HepG2 (cell line): ENCODE data around the gene SLC7A10. TPM values are rescaled to one million over a fixed set of nuclear protein-coding genes. Genes with fewer than 3 reads are reported as not detected.

Source experiments
- ATAC-seq: fragments of 200-7000 bp; cut with Tn5 transposase; 3 replicates; pipeline ENCODE4 v1.9.1; 2020; ENCODE audit warnings: mild to moderate bottlenecking, moderate library complexity
- BruUV-seq: library from RNA; stranded (reverse); fragments of 400-500 nt; replicated peaks from 2 replicates; lab custom pipeline; 2021; lab: Mats Ljungman, UMichigan
- CTCF ChIA-PET: fragments of 300-600 bp; formaldehyde crosslinking; extraction: SDS; loops from one replicate; lab custom pipeline; 2021; ENCODE audit warnings: low total read pairs, inconsistent platforms, low intra/inter-chr PET ratio; lab: Yijun Ruan, JAX
- POLR2A ChIA-PET: fragments of 350-600 bp; sonication (Branson Sonifier 250); formaldehyde crosslinking; loops from one replicate; lab custom pipeline; 2020; ENCODE audit warnings: antibody characterized with exemption, inconsistent platforms; lab: Yijun Ruan, JAX
- DNase-seq: peaks from one replicate; pipeline ENCODE4 v3.0.0-alpha.2; 2015; ENCODE audit warnings: low spot score
- FAIRE-seq: peaks from 3 replicates; lab custom pipeline; 2011; peaks lifted over from hg19 to GRCh38; lab: Jason Lieb, UNC
- H2AFZ ChIP-seq: one replicate; pipeline ENCODE4 v1.6.1; 2011; ENCODE audit warnings: low read length, inconsistent platforms
- H3K27ac ChIP-seq: fragments of 300-600 bp; 3 replicates; pipeline ENCODE4 v1.8.0; 2011; ENCODE audit warnings: mixed run types, mild to moderate bottlenecking, mixed read lengths, low read length, inconsistent platforms; ENCODE audit not compliant: insufficient read depth; ENCODE audit errors: extremely low read length
- H3K27me3 ChIP-seq, 2 experiments: fragments of 200-600 bp in 1 of 2; 2 replicates in 1 of 2; 3 replicates in 1 of 2; pipeline versions ENCODE4 v1.6.0 to v1.8.0; 2011; ENCODE audit warnings: low read length in 2 of 2, mild to moderate bottlenecking in 2 of 2, moderate library complexity in 2 of 2, inconsistent platforms in 1 of 2; ENCODE audit not compliant: insufficient read depth in 2 of 2, control insufficient read depth in 1 of 2
- H3K36me3 ChIP-seq, 2 experiments: fragments of 200-600 bp in 1 of 2; replicated peaks in 1 of 2; 2 replicates in 1 of 2; 3 replicates in 1 of 2; pipeline versions ENCODE4 v1.5.1 to v1.8.0; 2011; ENCODE audit warnings: low read length in 2 of 2, inconsistent platforms in 1 of 2; ENCODE audit not compliant: insufficient read depth in 2 of 2, control insufficient read depth in 1 of 2
- H3K4me1 ChIP-seq: 2 replicates; pipeline ENCODE4 v1.5.1; 2012; ENCODE audit warnings: low read length, inconsistent platforms; ENCODE audit not compliant: insufficient read depth
- H3K4me2 ChIP-seq: 2 replicates; pipeline ENCODE4 v1.6.0; 2011; ENCODE audit warnings: low read depth, low read length, inconsistent platforms
- H3K4me3 ChIP-seq, 3 experiments: fragments of 200-600 bp in 1 of 3; sonication (generic), shearing (Covaris generic) in 1 of 3; replicated peaks in 1 of 3; 2 replicates each; pipeline ENCODE4 v1.5.1; 2011 to 2016; ENCODE audit warnings: low read length in 3 of 3, inconsistent platforms in 2 of 3, low read depth in 2 of 3, mild to moderate bottlenecking in 2 of 3, control low read depth in 1 of 3, mixed read lengths in 1 of 3; ENCODE audit not compliant: insufficient read depth in 1 of 3
- H3K79me2 ChIP-seq: one replicate; pipeline ENCODE4 v1.6.1; 2011; ENCODE audit warnings: low read length, inconsistent platforms; ENCODE audit not compliant: insufficient read depth
- H3K9ac ChIP-seq: 2 replicates; pipeline ENCODE4 v1.6.0; 2011; ENCODE audit warnings: mild to moderate bottlenecking, low read depth, low read length, inconsistent platforms; ENCODE audit not compliant: insufficient read depth
- H3K9me3 ChIP-seq: 2 replicates; pipeline ENCODE4 v1.5.1; 2012; ENCODE audit warnings: mild to moderate bottlenecking, low read length
- H4K20me1 ChIP-seq: 2 replicates; pipeline ENCODE4 v1.6.0; 2011; ENCODE audit warnings: inconsistent platforms, mild to moderate bottlenecking, low read length, moderate library complexity; ENCODE audit not compliant: insufficient read depth
- ETV6 ChIP-seq: sonication (generic); formaldehyde crosslinking; conservative IDR thresholded peaks from 2 replicates; pipeline ENCODE4 v1.4.0; 2020; ENCODE audit warnings: missing genetic modification reagents
- KDM1A ChIP-seq: IDR thresholded peaks from 2 replicates; pipeline ENCODE4 v1.6.1; 2016; ENCODE audit warnings: missing compliant biosample characterization
- MED8 ChIP-seq: sonication (generic); formaldehyde crosslinking; IDR thresholded peaks from 2 replicates; pipeline ENCODE4 v1.8.1; 2023; ENCODE audit warnings: mild to moderate bottlenecking, missing genetic modification reagents; ENCODE audit not compliant: insufficient replicate concordance
- NFKB2 ChIP-seq: sonication (generic); formaldehyde crosslinking; IDR thresholded peaks from 2 replicates; pipeline ENCODE4 v1.4.0; 2020; ENCODE audit warnings: missing genetic modification reagents, borderline replicate concordance
- NONO ChIP-seq, 2 experiments: fragments of 450-650 bp in 1 of 2; sonication (generic) in 1 of 2; formaldehyde crosslinking in 1 of 2; IDR thresholded peaks in 1 of 2; conservative IDR thresholded peaks in 1 of 2; 2 replicates each; pipeline versions ENCODE4 v1.6.1 to v1.8.0; 2017 to 2022; ENCODE audit warnings: mild to moderate bottlenecking in 1 of 2, missing genetic modification reagents in 1 of 2, moderate library complexity in 1 of 2
- SIX4 ChIP-seq: sonication (generic); formaldehyde crosslinking; IDR thresholded peaks from 2 replicates; pipeline ENCODE4 v1.4.0; 2020; ENCODE audit warnings: missing genetic modification reagents
- TBP ChIP-seq: sonication (generic); formaldehyde crosslinking; IDR thresholded peaks from 2 replicates; pipeline ENCODE4 v1.5.0; 2020; ENCODE audit warnings: missing genetic modification reagents
- ZNF274 ChIP-seq: sonication (generic); formaldehyde crosslinking; IDR thresholded peaks from 2 replicates; pipeline ENCODE4 v1.5.1; 2020; ENCODE audit warnings: mild to moderate bottlenecking, missing genetic modification reagents
- ZNF629 ChIP-seq: sonication (generic); formaldehyde crosslinking; conservative IDR thresholded peaks from 2 replicates; pipeline ENCODE4 v1.5.0; 2020; ENCODE audit warnings: missing genetic modification reagents
- WGBS: methylation state at CpG from one replicate; pipeline ENCODE4 v1.1.6; 2017; ENCODE audit warnings: low lambda C conversion rate; 5-methylcytosine and 5-hydroxymethylcytosine counted together
- in situ Hi-C: cut with HindIII; loops from 2 replicates; pipeline ENCODE4 v1.10.0; 2017; ENCODE audit warnings: low pct_unique_long_range_greater_than_20kb; ENCODE audit not compliant: extremely low pct_ligation_motif_present
- intact Hi-C: fragments of 100-400 bp; cut with micrococcal nuclease; formaldehyde crosslinking; loops from one replicate; pipeline ENCODE4 v1.10.0; 2022; ENCODE audit not compliant: unreplicated experiment
- polyA plus RNA-seq, 8 experiments: library from polyadenylated mRNA; depleted of rRNA in 3 of 8; stranded (reverse) in 7 of 8; unstranded in 1 of 8; fragments of >200 nt; fragmentation: Illumina TruSeq in 4 of 8; extraction: Trizol in 4 of 8; gene quantifications; 2 replicates each; pipeline versions ENCODE4 v1.2.1 to v1.2.3, GENCODE V29; 2011 to 2016; ENCODE audit warnings: low read depth in 4 of 8, missing spikeins in 1 of 8, mixed read lengths in 1 of 8; ENCODE audit not compliant: insufficient read depth in 1 of 8
- total RNA-seq, 5 experiments: library from RNA; depleted of rRNA; stranded (reverse); fragments of >200 nt; fragmentation: Illumina TruSeq; extraction: Trizol; gene quantifications; 2 replicates each; pipeline ENCODE4 v1.2.3, GENCODE V29; 2016; ENCODE audit warnings: low read depth in 1 of 5
- TF ChIP-seq, protein P1 (sequence below): IDR thresholded peaks from 2 replicates; pipeline ENCODE4 v1.4.0; 2020; ENCODE audit warnings: mild to moderate bottlenecking, missing genetic modification reagents
- TF ChIP-seq, protein P2 (sequence below): sonication (generic); formaldehyde crosslinking; IDR thresholded peaks from 2 replicates; pipeline ENCODE4 v1.8.1; 2023; ENCODE audit warnings: mild to moderate bottlenecking, moderate library complexity, missing genetic modification reagents
- TF ChIP-seq, protein P3 (sequence below): IDR thresholded peaks from 2 replicates; pipeline ENCODE4 v1.6.1; 2012; ENCODE audit warnings: inconsistent platforms
- TF ChIP-seq, protein P4 (sequence below): sonication (generic); formaldehyde crosslinking; IDR thresholded peaks from 2 replicates; pipeline ENCODE4 v1.8.0; 2022; ENCODE audit warnings: mild to moderate bottlenecking, missing genetic modification reagents
- TF ChIP-seq, protein P5 (sequence below): sonication (generic); formaldehyde crosslinking; IDR thresholded peaks from 2 replicates; pipeline ENCODE4 v1.4.0; 2020; ENCODE audit warnings: missing genetic modification reagents, mild to moderate bottlenecking, borderline replicate concordance
- TF ChIP-seq, protein P6 (sequence below): IDR thresholded peaks from 2 replicates; pipeline ENCODE4 v1.6.1; 2016

SLC7A10 gene
- total and polyA plus RNA-seq, 2 of the 13 experiments (the other 11 are each of a cell fraction or from before 2014, with no cell fraction given): 1.1 to 2.2 TPM

DNA sequence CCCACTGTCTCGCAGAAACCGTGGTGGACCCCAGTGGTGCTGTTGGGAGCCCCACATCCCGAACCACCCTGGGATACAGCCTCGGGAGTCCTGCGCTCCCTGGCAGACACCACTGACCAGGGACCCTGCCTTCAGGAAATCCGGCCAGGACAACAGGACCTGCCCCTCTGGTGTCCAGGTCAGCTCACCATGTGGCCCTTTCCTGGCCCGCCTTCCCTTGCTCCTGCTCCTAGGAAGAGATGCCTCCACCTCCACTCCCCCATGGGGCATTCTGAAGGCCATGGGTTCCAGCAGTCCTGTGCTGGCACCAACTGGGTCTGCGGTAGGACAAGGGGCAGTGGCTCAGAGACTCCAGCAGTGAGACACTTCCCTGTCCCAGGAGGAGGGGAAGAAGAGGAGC, 22.5 kb upstream of the SLC7A10 start:
- no peak for DNase-seq
- WGBS: 24% methylated on average over 6 of the region's 8 CpGs
- TF ChIP-seq KDM1A (CRISPR knock-in tag) (no peak), ZNF629 (CRISPR knock-in tag) (no peak), ETV6 (no peak), SIX4 (CRISPR knock-in tag) (no peak), TBP (CRISPR knock-in tag) (no peak), NONO (IDR thresholded peaks at IDR 0.05) (no peak), NONO (CRISPR knock-in tag; conservative IDR thresholded peaks at IDR 0.05) (0 out of 2 replicates have a peak, but pooled peaks have one; percentile 2), NFKB2 (CRISPR knock-in tag) (peak; percentile 22; the same call in 1 of the 2 replicates), ZNF274 (CRISPR knock-in tag) (0 out of 2 replicates have a peak, but pooled peaks have one; percentile 21), MED8 (CRISPR knock-in tag) (no peak)
- TF ChIP-seq, protein P1, sequence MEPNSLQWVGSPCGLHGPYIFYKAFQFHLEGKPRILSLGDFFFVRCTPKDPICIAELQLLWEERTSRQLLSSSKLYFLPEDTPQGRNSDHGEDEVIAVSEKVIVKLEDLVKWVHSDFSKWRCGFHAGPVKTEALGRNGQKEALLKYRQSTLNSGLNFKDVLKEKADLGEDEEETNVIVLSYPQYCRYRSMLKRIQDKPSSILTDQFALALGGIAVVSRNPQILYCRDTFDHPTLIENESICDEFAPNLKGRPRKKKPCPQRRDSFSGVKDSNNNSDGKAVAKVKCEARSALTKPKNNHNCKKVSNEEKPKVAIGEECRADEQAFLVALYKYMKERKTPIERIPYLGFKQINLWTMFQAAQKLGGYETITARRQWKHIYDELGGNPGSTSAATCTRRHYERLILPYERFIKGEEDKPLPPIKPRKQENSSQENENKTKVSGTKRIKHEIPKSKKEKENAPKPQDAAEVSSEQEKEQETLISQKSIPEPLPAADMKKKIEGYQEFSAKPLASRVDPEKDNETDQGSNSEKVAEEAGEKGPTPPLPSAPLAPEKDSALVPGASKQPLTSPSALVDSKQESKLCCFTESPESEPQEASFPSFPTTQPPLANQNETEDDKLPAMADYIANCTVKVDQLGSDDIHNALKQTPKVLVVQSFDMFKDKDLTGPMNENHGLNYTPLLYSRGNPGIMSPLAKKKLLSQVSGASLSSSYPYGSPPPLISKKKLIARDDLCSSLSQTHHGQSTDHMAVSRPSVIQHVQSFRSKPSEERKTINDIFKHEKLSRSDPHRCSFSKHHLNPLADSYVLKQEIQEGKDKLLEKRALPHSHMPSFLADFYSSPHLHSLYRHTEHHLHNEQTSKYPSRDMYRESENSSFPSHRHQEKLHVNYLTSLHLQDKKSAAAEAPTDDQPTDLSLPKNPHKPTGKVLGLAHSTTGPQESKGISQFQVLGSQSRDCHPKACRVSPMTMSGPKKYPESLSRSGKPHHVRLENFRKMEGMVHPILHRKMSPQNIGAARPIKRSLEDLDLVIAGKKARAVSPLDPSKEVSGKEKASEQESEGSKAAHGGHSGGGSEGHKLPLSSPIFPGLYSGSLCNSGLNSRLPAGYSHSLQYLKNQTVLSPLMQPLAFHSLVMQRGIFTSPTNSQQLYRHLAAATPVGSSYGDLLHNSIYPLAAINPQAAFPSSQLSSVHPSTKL (CRISPR knock-in tag): no peak
- TF ChIP-seq, protein P2, sequence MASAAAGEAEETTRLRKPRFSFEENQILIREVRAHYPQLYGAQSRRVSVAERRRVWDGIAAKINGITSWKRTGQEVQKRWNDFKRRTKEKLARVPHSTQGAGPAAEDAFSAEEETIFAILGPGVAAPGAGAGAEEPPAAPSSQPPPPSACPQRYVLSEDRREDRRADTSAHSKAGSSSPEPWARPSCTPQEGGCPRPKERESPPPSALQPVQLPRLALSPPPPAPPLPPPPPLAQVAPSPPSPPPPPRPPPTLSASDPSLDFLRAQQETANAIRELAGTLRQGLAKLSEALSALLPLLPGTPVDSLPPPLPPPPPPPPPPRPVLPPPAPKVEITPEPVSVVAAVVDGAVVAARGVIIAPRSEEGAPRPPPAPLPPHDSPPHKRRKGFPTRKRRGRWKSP (CRISPR knock-in tag): peak; percentile 51; the same call in 1 of the 2 replicates
- TF ChIP-seq, protein P3, sequence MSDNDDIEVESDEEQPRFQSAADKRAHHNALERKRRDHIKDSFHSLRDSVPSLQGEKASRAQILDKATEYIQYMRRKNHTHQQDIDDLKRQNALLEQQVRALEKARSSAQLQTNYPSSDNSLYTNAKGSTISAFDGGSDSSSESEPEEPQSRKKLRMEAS: peak; percentile 45; the same call in 1 of the 2 replicates
- TF ChIP-seq, protein P4, sequence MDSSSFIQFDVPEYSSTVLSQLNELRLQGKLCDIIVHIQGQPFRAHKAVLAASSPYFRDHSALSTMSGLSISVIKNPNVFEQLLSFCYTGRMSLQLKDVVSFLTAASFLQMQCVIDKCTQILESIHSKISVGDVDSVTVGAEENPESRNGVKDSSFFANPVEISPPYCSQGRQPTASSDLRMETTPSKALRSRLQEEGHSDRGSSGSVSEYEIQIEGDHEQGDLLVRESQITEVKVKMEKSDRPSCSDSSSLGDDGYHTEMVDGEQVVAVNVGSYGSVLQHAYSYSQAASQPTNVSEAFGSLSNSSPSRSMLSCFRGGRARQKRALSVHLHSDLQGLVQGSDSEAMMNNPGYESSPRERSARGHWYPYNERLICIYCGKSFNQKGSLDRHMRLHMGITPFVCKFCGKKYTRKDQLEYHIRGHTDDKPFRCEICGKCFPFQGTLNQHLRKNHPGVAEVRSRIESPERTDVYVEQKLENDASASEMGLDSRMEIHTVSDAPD: peak; percentile 2; the same call in 1 of the 2 replicates
- TF ChIP-seq, protein P5, sequence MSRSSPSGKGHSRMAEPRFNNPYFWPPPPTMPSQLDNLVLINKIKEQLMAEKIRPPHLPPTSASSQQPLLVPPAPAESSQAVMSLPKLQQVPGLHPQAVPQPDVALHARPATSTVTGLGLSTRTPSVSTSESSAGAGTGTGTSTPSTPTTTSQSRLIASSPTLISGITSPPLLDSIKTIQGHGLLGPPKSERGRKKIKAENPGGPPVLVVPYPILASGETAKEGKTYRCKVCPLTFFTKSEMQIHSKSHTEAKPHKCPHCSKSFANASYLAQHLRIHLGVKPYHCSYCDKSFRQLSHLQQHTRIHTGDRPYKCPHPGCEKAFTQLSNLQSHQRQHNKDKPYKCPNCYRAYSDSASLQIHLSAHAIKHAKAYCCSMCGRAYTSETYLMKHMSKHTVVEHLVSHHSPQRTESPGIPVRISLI (CRISPR knock-in tag): no peak
- TF ChIP-seq, protein P6, sequence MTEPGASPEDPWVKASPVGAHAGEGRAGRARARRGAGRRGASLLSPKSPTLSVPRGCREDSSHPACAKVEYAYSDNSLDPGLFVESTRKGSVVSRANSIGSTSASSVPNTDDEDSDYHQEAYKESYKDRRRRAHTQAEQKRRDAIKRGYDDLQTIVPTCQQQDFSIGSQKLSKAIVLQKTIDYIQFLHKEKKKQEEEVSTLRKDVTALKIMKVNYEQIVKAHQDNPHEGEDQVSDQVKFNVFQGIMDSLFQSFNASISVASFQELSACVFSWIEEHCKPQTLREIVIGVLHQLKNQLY: no peak

More for the DNA sequence above, 22.5 kb upstream of the SLC7A10 start:
- Histone ChIP-seq H3K79me2 (no peaks in the 10 kb centered on the region), H3K27me3 (no peaks in the 10 kb centered on the region; a peak in 1 of 5 replicates), H4K20me1 (no peaks in the 10 kb centered on the region), H3K9ac (peak overlapping the region; percentile 41), H3K9me3 (peaks cover 7% of the 10 kb centered on the region; the same call in 1 of the 2 replicates), H3K36me3 (no peaks in the 10 kb centered on the region), H3K4me2 (peak overlapping the region; percentile 79), H3K27ac (peak overlapping the region; percentile 83), H3K4me3 (peak overlapping the region in 1 of 3 experiments; percentile 69; a peak in 3 of 6 replicates), H3K4me1 (peaks cover 55% of the 10 kb centered on the region), H2AFZ (no peak overlapping the region)
- intact Hi-C loops (loop anchor here (1.0 to 2.0 kb wide), 2 partner anchors 31 to 47 kb away; no protein-coding TSS in a partner anchor), in situ Hi-C loops (no loop called here)
- no TSS peak for BruUV-seq
- ChIA-PET CTCF (interaction anchor here (1.0 to 1.2 kb wide), 2 partner anchors 61 to 126 kb away, joined by 3 read pairs; partner anchors contain the start of gene CEBPG), POLR2A (interaction anchor here (1.2 to 4.1 kb wide), 6 partner anchors 28 to 125 kb away, joined by 3 to 51 read pairs (median 6); partner anchors contain the start of genes CEBPA and CEBPG)
- ATAC-seq: peak; percentile 55
- no peak for FAIRE-seq
